Dedifferentiated amniotic fluid mesenchymal stem cell (primary cell): ENCODE results near the gene MGRN1.

Experiments
- DNase-seq: peaks from one replicate; pipeline ENCODE4 v3.0.0-alpha.2; 2016; ENCODE audit errors: extremely low spot score

MGRN1 gene

GRCh38 chr16:4687946-4688673, 63.5 kb downstream of the MGRN1 start:
- DNase-seq, result no peak

DNA sequence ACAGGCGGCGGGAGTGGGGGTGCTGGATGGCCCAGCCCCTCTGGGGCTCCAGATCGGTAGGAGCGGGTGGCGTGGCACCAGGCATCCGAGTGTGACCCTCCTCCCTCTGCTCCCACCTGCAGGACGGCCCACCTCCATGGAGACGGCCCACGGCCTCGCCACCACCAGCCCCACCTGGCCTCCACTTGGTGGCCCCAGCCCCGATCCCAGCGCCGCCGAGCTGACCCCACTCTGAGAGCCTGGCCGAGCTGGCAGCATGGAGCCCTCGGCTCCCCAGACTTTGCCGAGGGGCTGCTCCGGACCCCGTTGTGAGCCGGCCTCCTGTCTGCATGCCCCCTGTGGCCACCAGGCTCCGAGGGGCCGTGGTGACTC, 64.0 kb downstream of the MGRN1 start:
- no peak for DNase-seq

DNA sequence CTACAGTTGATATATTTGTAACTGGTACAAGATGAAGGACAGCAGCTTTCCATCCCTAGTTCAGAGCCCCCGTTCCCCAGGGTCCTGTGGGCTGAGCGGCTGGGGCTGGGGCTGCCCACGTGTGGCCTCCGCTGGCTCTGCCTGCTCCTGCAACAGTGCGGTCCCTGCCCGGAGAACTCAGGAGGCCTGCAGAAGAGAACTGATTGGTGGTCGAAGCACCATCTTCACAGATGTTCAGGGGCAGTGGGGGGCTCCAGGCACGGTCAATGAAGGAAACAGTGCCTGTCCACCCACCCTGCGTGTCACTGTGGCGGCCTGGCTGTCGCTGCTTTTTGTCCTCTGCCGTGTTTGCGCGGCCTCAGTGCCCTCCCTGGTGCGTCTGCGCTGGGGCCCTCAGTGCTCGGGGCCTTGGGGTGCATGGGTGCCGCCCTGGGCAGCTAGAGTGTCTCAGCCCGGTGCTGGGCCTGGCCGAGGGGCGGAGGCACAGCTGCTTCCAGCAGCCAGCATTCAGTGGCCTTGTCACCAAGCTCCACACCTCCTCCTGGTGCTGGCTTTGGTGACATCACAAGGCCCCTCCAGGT, 64.6 kb downstream of the MGRN1 start:
- DNase-seq, result no peak

DNA sequence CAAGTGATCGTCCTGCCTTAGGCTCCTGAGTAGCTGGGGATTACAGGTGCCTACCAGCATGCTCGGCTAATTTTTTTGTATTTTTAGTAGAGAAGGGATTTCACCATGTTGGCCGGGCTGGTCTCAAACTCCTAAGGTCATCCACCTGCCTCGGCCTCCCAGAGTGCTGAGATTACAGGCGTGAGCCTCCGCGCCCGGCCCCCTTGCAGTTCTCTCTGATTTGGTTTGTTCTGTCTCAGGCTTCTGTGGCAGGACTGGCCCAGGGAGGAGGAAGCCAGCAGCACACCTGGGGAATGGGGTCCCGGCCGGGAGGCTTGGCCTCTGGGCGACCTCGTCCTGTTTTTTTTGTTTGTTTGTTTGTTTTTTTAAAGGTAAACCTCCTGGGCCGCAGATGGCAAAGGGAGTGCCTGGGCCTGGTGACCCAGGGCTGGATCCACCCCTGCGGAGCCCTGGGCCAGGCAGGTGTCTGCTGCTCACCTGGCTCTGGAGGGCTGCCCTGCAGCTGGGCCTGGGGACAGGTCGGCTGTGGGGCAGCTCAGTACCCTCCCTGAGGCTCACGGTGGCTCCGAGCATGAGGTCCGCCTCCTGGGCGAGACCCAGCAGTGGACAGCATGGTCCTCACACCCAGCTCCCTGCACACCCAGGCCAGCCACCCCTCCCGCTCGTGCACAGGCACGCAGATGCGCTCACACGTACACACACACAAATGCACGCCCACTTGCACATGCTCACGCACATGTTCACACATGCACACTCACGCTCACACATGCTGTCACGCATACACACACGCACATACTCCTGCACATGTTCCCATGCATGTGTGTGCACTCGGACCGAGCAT, 65.5 kb downstream of the MGRN1 start:
- DNase-seq, result no peak

DNA sequence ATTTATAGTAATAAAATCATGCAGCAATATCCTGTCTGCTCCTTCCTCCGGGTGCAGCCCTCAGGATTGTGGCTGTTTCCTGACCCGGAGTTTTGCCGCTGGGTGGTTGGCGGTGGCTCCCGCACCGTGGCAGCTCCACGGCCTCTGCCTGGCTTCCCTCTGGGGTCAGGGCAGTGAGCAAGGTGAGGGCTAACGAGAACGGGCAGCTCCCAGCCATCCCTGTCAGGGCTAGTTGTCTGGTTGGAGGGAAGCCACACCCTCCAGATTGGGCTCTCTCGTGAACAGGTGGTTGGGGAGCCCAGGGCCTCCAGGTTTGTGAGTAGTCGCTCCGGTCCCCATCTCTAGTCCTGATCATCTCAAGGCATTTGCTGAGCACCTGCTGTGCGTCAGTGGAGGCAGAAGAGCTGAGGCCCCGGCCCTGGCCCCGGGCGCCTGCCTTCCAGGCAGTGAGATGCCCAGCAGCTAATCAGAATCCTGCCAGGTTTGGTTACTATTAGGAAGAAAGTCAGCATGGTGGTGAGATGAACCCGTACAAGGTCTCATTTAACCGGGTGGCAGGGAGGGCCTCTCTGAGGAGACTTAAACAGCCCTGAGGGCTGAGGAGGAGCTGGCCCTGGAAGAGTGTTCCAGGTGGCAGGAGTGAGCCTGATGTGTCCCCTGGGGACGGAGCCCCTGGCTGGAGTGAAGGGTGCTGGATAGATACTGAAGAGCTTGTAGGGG, 66.5 kb downstream of the MGRN1 start:
- no peak for DNase-seq

DNA sequence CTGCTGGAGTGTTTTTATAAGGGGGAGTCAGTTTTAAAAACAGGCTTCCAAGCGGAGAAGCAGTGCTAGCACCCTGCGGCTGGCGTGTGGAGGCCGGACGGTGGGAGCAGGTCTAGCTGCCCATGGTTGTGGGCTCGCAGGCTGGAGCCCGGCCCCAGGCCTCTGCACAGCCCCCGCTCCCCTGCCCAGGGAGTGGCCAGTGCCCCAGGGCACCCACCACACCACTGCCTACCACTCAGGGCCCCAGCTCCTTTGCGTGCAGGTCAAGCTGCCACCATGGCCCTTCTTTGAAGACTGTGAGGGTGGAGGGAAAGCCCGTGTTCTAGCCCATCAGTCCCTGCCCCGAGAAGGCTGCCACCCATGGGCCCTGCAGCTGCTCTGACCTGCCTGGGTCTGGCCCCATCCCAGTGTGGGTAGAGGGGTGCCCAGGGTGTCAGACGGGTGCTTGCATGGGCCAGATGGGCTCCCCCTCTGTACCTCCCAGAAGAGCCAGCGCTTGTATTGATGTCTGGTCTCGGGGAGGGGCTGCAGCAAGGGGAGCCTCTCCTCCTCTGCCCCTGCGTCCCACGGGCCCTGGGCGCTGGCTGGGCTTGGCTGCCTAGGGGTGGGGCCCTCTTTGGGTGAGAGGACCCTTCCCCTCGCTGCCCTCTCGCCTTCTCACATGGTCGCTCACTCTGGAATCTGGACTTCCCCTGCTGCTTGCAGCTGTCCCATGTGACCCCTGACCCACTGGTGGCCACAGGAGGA, 67.2 kb downstream of the MGRN1 start:
- no peak for DNase-seq

DNA sequence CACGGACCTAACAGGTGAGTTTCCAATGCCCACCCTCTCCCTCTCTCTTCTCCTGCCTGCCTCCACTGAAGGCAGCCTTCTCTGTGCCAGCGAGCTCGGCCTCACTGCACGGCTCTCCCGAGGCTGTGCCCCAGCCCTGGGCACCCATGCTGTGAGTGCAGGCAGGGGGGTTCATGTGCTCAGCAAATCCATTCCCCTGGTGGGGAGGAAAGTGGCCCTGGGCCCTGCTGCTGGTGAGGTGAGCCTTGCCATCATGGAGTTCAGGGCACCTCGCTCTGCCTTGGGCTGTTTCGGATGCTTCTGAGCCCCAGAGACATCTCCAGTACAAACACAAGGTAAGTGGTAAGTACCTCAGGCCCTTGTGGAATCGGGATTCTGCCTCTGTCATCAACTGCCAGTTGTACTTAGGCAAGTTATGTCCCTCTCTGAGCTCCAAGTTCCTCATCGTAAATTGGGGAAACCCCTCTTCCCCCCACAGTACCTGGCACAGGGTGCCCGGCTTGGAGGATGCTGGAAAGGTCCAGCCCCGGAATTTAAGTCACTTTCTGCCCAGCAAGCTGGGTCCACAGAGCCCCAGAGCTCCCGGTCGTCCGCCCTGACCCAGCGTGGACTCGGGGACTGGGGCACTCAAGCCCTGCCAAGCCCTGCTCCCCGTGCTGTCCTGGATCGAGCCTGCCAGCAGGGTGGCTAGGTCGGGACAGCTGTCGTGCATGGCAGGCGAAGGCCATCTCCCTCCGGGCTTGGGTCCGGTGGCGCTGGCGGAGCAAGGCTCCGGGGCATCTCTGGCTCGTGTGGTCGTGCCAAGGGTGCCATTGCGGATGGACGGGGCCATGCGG, 68.1 kb downstream of the MGRN1 start:
- DNase-seq, result no peak

DNA sequence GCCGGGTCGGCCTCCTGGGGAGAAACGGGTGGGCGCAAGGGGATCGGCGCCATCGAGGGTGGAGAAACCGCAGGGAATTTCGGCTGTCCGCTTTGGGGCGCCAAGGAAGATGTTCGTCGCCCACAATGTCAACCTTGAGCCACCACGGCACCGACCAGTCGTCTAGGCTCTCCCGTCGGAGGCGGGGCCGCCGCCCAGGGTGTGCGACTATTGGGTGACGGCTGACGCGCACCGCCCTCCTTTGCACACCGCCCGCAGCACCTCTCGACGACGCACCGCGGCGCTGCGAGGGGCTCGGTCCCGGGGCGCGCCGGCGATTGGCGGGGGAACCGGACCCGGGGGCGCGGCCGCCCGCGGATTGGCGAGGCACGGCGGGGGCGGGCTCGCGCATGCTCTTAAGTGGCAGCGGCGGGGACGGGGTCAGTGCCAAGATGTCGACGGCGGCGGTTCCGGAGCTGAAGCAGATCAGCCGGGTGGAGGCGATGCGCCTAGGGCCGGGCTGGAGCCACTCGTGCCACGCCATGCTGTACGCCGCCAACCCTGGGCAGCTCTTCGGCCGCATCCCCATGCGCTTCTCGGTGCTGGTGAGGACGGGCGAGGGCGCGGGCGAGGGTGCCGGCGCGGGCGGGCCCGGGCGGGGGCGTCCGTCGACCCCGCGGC, 68.8 kb downstream of the MGRN1 start, which contains the start of gene NUDT16L1:
Gene NUDT16L1, plus strand, starts transcription at position 267 of the 660 bp plus-strand sequence. Its CDS starts 165 bp downstream, at position 432.
- peak; percentile 91 for DNase-seq

- peak; percentile 22 for DNase-seq
These were observed 69.5 kb downstream of the MGRN1 start for GRCh38 chr16:4693956-4694641.

- DNase-seq, result no peak
These were observed 70.2 kb downstream of the MGRN1 start for GRCh38 chr16:4694642-4695451.

- no peak for DNase-seq
These were observed 71.0 kb downstream of the MGRN1 start for GRCh38 chr16:4695473-4696171.

GRCh38 chr16:4696172-4696904, 71.7 kb downstream of the MGRN1 start:
- no peak for DNase-seq

- DNase-seq, result no peak
These were observed 72.5 kb downstream of the MGRN1 start for GRCh38 chr16:4696905-4697847.

- DNase-seq, result no peak
These were observed 73.2 kb downstream of the MGRN1 start for GRCh38 chr16:4697848-4698291.

DNA sequence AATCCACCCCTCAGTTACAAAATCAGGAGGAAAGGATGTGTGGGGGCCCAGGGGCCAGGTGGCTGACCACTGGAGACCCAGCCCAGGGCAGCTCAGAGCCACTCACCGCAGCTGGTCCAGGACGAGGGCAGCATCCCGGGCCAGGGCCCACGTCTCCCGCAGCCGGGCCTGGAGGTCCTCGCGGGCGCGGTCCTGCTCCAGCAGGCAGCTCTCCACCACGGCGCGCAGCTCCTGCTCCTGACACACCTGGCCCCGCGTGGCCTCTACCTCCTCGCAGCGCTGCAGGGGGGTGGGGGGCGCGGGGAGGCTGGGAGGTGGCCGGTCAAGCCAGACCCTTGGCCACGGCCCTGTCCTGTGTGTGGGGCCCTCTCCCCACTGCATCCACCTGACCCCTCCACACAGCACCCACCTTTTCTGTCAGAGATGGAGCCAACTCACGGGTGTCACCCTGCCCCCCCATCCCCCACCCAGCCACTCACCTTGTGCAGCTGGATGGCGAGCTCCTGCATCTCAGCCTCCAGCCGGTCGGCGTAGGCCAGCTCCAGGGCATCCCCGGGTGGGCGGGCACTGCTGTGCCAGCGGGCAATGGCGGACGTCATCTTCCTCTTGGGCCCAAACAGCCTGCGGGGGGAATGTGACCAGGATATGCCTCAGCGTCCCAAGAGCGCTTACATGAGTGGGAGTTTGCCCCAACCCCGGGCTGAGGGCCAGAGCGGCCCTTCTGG, 73.9 kb downstream of the MGRN1 start:
- DNase-seq, result no peak
